ENCODE results near the gene EME1.

DNA sequence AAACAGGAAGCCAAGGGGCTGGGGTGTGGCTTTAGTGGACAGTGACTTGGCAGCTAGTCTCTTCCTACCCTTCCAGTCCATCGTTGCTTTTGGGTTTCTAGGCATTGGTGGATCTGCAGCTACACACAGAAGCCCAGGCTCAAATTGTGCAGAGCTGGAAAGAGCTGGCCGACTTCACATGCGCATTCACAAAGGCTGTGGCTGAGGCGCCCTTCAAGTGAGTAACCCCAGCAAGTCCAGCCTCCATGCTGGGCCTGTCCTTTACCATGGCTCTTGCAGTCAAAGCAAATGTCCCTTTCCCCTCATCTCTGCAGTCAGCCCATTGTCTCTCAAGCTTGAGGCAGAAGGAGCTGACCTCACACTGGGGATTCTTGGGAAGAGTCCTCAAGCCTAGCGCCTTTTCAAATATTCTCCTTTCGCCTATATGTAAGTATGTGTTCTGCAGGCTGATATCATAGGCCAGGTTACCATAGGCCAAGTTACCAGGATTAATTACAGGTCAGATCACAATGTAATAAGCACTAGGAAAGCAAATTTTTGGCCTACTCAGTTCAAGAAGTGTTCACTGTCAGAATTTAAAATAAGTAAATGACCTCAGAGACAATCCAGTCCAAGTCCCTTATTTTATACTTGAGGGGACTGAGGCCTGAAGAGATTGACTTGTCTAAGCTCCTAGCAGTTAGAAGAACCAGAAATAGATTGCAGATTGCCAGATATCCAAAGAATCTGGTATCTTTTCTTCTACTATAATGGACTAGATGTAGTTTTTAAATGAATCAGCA is 6.5 kb downstream of the EME1 start:
- TF ChIP-seq, protein P1, sequence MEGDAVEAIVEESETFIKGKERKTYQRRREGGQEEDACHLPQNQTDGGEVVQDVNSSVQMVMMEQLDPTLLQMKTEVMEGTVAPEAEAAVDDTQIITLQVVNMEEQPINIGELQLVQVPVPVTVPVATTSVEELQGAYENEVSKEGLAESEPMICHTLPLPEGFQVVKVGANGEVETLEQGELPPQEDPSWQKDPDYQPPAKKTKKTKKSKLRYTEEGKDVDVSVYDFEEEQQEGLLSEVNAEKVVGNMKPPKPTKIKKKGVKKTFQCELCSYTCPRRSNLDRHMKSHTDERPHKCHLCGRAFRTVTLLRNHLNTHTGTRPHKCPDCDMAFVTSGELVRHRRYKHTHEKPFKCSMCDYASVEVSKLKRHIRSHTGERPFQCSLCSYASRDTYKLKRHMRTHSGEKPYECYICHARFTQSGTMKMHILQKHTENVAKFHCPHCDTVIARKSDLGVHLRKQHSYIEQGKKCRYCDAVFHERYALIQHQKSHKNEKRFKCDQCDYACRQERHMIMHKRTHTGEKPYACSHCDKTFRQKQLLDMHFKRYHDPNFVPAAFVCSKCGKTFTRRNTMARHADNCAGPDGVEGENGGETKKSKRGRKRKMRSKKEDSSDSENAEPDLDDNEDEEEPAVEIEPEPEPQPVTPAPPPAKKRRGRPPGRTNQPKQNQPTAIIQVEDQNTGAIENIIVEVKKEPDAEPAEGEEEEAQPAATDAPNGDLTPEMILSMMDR (IDR thresholded peaks at IDR 0.05), result no peak
- TF ChIP-seq EP300 (IDR thresholded peaks at IDR 0.05) (no peak), POLR2A (IDR thresholded peaks at IDR 0.05) (no peak)

Measured in upper lobe of left lung (tissue), 4 donors.